Measurements from ENCODE around the gene CAMK1D.
"Not testable (repeated sequence)": the region's sequence is repeated elsewhere in the genome, so short reads cannot be mapped to it uniquely, and the experiment has no call there.

CAMK1D gene

DNA sequence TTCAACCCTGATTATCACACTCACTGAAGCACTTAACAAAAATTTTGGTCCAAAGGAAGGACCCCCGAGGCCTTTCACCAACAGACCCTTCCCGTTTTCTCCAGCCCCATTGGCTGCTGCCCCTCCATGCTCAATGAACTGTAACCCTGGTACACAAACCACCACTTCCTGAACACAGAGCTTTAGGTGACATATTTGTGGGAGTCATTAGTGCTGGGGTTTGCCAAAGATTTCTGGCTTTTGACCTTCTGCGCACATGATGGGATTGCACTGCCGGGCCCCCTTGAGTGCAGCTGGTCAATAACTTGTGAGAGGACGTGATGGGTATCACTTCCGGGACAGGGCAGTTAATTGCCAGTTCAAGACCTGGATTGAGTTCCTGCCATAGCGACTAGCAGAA is 9.0 kb upstream of the CAMK1D start:
- in situ Hi-C loops (cut with MboI; ENCODE audit: low sequenced_read_pairs): no loop called here

DNA sequence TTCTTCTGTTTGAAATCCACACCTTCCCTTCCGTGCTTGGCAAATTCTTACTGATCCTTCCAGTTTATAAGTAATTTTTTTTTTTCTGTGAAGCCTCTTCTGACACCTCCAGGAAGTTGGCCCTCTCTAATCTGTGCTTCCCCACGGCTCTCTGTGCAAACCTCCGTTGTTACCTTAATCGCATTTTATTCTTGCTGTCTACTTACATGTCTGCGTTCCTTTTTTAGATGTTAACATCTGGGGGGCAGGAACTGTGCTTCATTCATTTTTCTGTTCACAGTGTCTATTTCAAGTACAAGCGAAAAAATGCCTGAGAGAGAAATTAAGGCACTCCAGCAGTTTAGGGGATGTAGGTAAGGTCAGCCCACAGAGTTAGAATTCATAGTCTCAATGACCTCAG is 8.4 kb upstream of the CAMK1D start:
- in situ Hi-C loops (cut with MboI; ENCODE audit: low sequenced_read_pairs): no loop called here

DNA sequence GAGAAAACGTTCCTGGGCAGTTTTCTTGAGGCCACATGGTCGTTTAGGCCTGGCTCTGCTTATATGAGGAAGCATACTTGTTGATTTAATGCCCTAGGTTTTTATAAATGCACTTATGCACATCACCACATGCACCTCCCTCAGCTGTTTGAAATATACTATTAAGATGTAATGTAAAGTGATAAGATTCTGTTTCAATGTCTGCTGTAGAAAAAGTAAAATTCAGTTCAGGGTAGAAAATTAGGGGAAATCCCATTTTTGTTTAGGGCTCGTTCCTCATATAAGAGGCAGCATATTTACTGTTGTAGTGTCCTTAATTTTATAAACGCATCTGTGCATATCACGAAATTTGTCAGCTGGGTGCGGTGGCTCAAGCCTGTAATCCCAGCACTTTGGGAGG is 7.8 kb upstream of the CAMK1D start:
- in situ Hi-C loops (cut with MboI; ENCODE audit: low sequenced_read_pairs): no loop called here

DNA sequence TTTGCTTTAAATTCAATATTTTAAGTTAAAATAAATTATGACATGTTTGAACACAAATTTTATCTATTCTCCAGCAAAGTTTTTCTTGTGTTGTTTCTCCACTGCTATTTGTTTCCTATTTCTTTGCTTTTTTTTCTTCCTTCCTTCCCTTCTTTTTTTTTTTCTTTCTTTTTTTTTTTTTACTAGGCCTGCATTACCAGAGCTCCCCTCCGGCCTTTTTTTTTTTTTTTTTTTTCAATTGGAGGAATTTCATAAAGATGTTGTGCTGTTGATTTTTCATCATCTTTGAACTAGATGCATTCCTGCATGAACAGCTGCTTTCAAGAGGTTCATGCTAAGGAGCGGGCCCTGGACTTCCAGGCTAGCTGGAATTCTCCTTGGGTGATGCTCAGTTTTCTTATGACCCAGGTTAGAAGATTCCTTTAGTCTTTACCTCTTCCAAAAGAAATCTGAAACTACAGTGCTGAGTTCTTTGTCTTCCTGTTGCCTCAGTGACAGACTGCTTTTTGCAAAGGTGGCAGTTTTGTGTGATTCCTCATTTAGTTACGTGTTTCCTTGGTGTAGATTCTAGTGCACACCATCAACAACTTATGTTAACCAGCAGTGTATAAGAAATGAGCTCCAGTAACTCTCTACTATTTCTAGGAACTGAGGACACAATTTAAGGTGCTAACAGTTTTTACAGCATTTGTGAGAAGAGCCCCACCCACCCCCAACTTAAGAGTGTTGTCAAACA is 4.8 kb upstream of the CAMK1D start:
- in situ Hi-C loops (cut with MboI; ENCODE audit: low sequenced_read_pairs): no loop called here

GRCh38 chr10:12346707-12347106 is 2.6 kb upstream of the CAMK1D start:
- in situ Hi-C loops (cut with MboI; ENCODE audit: low sequenced_read_pairs): no loop called here

GRCh38 chr10:12348294-12348869 is 965 bp upstream of the CAMK1D start:
- in situ Hi-C loops (cut with MboI; ENCODE audit: low sequenced_read_pairs): no loop called here

DNA sequence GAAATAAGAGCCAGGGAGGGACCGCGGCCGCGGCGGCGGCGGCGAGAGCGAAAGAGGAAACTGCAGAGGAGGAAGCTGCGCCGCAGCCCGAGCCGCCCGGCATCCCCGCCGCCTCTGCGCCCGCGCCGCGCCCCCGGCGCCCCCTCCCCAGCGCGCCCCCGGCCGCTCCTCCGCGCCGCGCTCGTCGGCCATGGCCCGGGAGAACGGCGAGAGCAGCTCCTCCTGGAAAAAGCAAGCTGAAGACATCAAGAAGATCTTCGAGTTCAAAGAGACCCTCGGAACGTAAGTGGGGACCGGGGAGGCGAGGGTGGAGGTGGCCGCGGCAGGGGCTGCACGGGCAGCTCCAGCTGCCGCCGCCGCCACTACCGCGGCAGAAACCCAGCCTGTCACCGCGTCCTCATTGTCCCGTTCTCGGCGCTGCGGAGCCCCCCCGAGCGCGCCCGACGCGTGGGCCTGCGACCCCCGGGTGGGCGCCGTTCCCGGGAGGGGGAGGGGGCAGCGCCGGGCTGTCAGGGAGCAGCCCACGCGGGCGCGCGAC is 351 bp downstream of the CAMK1D start:
- in situ Hi-C loops (cut with MboI; ENCODE audit: low sequenced_read_pairs): no loop called here

GRCh38 chr10:12350167-12350872 is 973 bp downstream of the CAMK1D start:
- in situ Hi-C loops (cut with MboI; ENCODE audit: low sequenced_read_pairs): no loop called here

GRCh38 chr10:12350925-12351324 is 1.6 kb downstream of the CAMK1D start:
- in situ Hi-C loops (cut with MboI; ENCODE audit: low sequenced_read_pairs): no loop called here

- in situ Hi-C loops (cut with MboI; ENCODE audit: low sequenced_read_pairs): no loop called here
Observed at GRCh38 chr10:12351447-12351846, 2.1 kb downstream of the CAMK1D start.

DNA sequence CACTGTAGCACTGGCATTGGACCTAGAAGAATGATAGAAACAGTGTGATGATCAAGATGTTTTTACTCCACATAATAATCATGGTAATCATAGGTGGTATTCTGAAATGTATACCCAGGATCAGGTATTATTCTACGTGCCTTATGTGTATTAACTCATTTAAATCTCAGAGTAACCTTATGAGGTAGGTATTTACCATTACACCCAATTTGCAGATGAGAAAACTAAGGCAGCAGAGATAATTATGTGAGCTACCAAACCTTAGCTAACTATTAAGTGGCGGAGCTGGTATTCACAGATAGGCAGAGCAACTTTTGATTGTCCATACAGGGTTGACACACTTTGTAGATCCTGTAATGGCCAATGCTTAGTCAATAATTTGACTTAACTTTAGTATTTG is 2.5 kb downstream of the CAMK1D start:
- in situ Hi-C loops (cut with MboI; ENCODE audit: low sequenced_read_pairs): no loop called here

DNA sequence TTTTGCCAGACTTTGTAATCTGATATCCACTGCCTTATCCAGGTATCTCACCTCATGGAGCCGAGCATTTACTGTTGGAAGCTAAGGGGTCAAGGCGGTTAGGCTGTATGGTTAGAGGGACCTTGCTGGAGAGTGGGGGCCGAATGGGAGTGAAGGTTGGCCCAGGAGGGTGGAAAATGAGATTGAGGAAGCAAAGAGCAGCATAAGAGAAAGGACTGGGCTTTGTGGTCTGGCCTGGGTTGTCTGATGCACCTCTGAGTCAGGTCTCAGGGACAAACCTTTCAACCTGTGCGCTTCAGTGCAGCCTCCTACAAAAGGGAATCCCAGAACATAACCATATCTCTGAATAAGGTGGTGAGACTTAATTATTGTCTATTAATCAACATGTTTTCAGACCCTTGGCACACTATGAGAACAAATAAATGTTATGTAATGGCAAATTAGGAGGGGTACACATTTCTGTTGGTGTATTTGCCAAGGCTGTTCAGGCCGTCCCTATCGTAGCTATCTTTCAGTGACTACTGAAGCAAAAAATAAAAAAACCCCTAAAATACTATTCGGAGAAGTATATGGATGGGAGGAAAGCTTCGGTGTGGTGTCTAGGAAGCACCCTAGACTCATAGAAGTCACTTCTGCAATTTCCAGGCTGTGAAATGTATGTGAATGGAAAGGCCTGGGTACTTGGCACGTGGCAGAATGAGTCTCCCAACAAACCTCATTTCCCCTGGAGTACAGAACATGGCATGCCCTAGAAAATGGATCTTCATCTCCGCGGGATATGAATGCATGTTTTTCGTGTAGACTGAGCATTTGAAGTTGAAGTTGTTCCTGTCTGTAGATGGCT is 4.3 kb downstream of the CAMK1D start:
- in situ Hi-C loops (cut with MboI; ENCODE audit: low sequenced_read_pairs): no loop called here

DNA sequence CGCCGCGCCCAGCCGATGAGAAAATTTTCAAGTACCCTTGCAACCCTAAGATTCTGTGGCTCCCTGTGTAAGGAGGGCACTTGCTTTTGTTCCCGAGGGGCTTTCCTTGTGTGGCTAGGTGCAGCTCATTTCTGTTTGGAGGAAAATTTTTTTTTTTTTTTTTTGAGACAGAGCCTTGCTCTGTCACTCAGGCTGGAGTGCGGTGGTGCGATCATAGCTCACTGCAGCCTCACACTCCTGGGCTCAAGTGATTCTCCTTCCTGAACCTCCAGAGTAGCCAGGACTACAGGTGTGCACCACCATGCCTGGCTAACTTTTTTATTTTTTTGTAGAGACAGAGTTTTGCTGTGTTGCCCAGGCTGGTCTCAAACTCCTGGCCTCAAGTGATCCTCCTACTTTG is 5.3 kb downstream of the CAMK1D start:
- in situ Hi-C loops (cut with MboI; ENCODE audit: low sequenced_read_pairs): not testable (repeated sequence)

DNA sequence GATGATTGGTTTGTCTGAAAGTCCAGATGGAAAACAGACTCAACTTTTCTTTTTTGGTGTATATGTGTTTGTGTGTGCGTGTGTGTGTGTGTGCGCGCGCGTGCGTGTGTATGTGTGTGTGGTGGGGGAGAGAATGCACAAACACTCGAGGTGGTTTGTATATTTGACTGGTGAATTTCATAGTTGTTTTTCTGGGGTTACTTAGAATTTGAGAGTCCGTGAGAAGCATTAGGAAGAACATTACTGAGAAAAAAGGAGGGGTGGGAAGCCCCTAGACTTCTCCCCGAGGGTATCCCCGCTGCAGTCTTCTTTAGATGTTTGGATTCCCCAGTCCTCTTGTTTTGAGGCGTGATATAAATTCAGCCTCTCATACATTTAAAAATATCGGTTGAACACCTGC is 6.0 kb downstream of the CAMK1D start:
- in situ Hi-C loops (cut with MboI; ENCODE audit: low sequenced_read_pairs): no loop called here

- in situ Hi-C loops (cut with MboI; ENCODE audit: low sequenced_read_pairs): no loop called here
Observed at GRCh38 chr10:12357525-12358151, 8.3 kb downstream of the CAMK1D start.

DNA sequence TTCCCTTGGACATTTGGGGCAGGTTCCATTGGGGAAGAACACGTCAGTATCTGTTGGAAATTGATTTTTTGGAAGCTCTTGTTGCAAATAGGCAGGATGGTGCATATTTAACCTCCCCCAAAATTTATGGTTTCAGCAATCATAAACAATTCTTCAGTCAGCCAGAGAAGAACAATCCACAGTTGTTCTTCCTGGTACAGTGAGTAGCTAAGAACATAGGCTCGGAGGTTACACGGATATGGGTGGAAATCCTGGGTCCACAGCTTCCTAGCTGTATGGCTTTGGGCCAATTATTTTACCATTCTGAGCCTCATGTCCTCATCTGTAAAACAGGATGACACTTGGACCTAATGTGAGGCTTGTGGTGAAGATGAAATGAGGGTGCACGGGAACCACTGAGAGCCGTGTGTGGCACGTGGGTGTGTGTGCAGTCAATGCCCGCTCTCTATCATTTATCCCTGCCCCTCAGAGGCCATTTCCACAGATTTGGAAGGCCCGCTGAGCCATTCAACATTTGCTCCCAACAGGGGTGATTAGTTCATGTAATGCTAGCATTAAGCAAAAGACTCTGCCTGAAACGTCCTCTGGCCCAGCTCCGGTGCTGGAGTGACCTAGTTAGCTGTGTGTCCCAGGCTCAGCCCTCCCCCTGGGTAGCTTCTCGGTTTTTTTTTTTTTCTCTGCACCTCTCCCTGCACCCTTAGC is 9.7 kb downstream of the CAMK1D start:
- in situ Hi-C loops (cut with MboI; ENCODE audit: low sequenced_read_pairs): no loop called here

- in situ Hi-C loops (cut with MboI; ENCODE audit: low sequenced_read_pairs): no loop called here
Observed at GRCh38 chr10:12360461-12360860, 11.1 kb downstream of the CAMK1D start.

DNA sequence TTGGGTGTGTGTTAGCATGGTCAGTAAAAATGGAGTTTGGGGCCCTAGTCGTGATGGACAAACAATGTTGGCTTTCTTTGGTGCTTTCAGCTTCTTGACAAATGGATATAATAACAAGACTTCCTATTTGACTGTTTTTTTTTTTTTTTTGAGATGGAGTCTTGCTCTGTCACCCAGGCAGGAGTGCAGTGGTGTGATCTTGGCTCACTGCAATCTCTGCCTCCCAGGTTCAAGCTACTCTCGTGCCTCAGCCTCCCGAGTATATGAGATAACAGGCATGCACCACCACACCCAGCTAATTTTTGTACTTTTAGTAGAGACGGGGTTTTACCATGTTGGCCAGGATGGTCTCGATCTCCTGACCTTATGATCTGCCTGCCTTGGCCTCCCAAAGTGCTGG is 11.8 kb downstream of the CAMK1D start:
- in situ Hi-C loops (cut with MboI; ENCODE audit: low sequenced_read_pairs): not testable (repeated sequence)

DNA sequence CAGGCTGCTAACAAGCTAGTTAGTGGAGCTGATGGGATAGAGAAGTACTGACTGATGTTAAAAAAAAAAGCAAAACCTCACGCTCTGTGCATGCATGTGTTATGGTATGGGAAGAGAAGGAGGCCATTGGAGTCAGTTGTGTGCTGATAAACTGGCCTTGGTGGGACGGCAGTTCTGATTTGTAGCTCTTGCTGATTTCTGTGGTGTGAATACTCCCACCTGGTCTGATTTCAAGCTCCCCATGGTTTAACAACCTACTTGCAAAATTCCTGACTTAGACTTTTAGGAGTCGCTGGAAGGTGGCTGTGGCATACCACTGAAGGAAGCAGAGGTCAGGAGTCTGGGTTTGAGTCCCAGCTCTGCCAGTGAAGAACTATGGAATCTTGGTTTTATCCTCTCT is 15.2 kb downstream of the CAMK1D start:
- in situ Hi-C loops (cut with MboI; ENCODE audit: low sequenced_read_pairs): no loop called here

DNA sequence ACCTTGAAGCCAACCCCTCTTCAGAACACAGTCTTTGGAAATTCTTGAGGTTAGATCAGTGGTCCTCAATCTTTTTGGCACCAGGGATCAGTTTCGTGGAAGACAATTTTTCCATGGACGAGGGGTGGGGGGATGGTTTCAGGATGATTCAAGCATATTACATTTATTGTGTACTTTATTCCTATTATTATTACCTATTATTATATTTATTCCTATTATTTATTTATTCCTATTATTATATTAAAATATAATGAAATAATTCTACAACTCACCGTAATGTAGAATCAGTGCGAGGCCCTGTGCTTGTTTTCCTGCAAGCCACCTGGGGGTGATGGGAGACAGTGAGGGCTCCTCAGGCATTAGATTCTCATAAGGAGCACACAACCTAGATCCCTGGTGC is 17.9 kb downstream of the CAMK1D start:
- in situ Hi-C loops (cut with MboI; ENCODE audit: low sequenced_read_pairs): no loop called here
